KOPT-K1 (cell line): ENCODE data around the gene C12orf76.
A peak's percentile ranks its signal among the peaks of the same experiment; 100 is the strongest.

ENCODE experiments used
- H3K27ac ChIP-seq: fragments of 200-600 bp; sonication (generic); 2 replicates; pipeline ENCODE4 v1.5.1; 2016; ENCODE audit warnings: antibody characterized with exemption, mild to moderate bottlenecking, low read depth, low read length; ENCODE audit not compliant: poor library complexity, severe bottlenecking
- H3K36me3 ChIP-seq: fragments of 200-600 bp; sonication (generic); 2 replicates; pipeline ENCODE4 v1.5.1; 2017; ENCODE audit warnings: antibody characterized with exemption, mild to moderate bottlenecking, low read length, moderate library complexity; ENCODE audit not compliant: insufficient read depth
- H3K9me3 ChIP-seq: fragments of 200-600 bp; sonication (generic); 2 replicates; pipeline ENCODE4 v1.5.1; 2017; ENCODE audit warnings: antibody characterized with exemption, low read length, mild to moderate bottlenecking; ENCODE audit not compliant: insufficient read depth, poor library complexity, severe bottlenecking

The C12orf76 gene

GRCh38 chr12:109998241-109998903 lies 50.0 kb downstream of the C12orf76 start:
- Histone ChIP-seq H3K9me3 (no peaks in the 10 kb centered on the region), H3K36me3 (peaks cover 12% of the 10 kb centered on the region), H3K27ac (peak overlapping the region; percentile 83)

- Histone ChIP-seq H3K36me3 (peaks cover 12% of the 10 kb centered on the region), H3K27ac (no peak overlapping the region), H3K9me3 (no peaks in the 10 kb centered on the region)
Measured at GRCh38 chr12:109997393-109997792, 50.9 kb downstream of the C12orf76 start.

GRCh38 chr12:109996483-109996853 lies 51.9 kb downstream of the C12orf76 start:
- H3K9me3 ChIP-seq, result no peaks in the 10 kb centered on the region
- peak overlapping the region; percentile 97 for H3K27ac ChIP-seq
- H3K36me3 ChIP-seq, result peaks cover 21% of the 10 kb centered on the region

- H3K27ac ChIP-seq, result peak within 1 kb of the TSS; percentile 97
Measured at GRCh38 chr12:109995686-109996482, 52.4 kb downstream of the C12orf76 start, which contains the start of gene GIT2. TSS of gene GIT2 (minus strand) at chr12:109996368. CDS start at chr12:109996224, 144 bp downstream.

GRCh38 chr12:109995361-109995685 lies 53.0 kb downstream of the C12orf76 start:
- Histone ChIP-seq H3K36me3 (peaks cover 33% of the 10 kb centered on the region), H3K9me3 (no peaks in the 10 kb centered on the region), H3K27ac (peak overlapping the region; percentile 97)

More at GRCh38 chr12:109995686-109996482, 52.4 kb downstream of the C12orf76 start, which contains the start of gene GIT2:
- no peaks in the 10 kb centered on the region for H3K9me3 ChIP-seq
- peaks cover 27% of the 10 kb centered on the region for H3K36me3 ChIP-seq

GRCh38 chr12:109994401-109995175 lies 53.7 kb downstream of the C12orf76 start:
- Histone ChIP-seq H3K36me3 (peaks cover 40% of the 10 kb centered on the region), H3K27ac (peak overlapping the region; percentile 97), H3K9me3 (no peaks in the 10 kb centered on the region)

GRCh38 chr12:109993091-109993490 lies 55.2 kb downstream of the C12orf76 start:
- Histone ChIP-seq H3K36me3 (peaks cover 55% of the 10 kb centered on the region), H3K27ac (no peak overlapping the region), H3K9me3 (no peaks in the 10 kb centered on the region)

- H3K9me3 ChIP-seq, result no peaks in the 10 kb centered on the region
- H3K27ac ChIP-seq, result no peak overlapping the region
- peaks cover 68% of the 10 kb centered on the region for H3K36me3 ChIP-seq
Measured at GRCh38 chr12:109991586-109991985, 56.7 kb downstream of the C12orf76 start.
